Measurements from ENCODE around the gene REN.

DNA sequence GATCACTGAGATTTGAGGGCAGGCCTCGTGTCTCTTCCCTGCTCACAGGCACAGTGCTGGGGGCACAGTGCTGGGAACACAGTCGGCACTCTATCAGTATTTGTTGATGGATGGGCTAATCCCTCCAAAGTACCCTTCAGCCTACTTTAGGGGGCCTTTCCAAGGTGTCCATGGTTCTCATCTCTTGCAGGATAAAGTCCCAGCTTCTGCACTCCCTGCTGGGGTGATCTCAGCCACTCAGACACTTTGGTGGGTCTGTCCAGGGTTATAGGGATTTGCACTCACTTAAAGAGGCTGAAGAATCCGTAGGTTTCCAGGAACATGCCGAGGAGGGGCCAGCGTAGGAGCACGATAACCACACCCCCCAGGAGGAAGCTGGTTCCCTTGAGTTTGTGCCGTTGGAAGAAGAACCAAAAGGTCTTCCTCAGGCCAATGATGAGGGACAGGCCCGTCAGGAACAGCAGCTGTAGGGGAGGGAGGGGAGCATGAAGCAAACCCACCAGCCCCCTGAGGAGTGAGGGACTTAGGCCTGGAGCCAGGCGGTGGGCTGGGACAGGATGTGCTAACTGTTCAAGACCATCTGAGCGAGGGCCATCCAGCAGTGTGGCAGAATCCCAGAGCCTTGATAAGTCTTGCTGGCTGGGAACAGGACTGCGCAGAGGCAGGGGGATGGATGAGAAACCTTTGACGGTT is 35.4 kb upstream of the REN start:
- no peak for TF ChIP-seq TAF1 (IDR thresholded peaks at IDR 0.05; ENCODE audit: borderline replicate concordance, insufficient read depth, low read length)
- TF ChIP-seq, protein P1, sequence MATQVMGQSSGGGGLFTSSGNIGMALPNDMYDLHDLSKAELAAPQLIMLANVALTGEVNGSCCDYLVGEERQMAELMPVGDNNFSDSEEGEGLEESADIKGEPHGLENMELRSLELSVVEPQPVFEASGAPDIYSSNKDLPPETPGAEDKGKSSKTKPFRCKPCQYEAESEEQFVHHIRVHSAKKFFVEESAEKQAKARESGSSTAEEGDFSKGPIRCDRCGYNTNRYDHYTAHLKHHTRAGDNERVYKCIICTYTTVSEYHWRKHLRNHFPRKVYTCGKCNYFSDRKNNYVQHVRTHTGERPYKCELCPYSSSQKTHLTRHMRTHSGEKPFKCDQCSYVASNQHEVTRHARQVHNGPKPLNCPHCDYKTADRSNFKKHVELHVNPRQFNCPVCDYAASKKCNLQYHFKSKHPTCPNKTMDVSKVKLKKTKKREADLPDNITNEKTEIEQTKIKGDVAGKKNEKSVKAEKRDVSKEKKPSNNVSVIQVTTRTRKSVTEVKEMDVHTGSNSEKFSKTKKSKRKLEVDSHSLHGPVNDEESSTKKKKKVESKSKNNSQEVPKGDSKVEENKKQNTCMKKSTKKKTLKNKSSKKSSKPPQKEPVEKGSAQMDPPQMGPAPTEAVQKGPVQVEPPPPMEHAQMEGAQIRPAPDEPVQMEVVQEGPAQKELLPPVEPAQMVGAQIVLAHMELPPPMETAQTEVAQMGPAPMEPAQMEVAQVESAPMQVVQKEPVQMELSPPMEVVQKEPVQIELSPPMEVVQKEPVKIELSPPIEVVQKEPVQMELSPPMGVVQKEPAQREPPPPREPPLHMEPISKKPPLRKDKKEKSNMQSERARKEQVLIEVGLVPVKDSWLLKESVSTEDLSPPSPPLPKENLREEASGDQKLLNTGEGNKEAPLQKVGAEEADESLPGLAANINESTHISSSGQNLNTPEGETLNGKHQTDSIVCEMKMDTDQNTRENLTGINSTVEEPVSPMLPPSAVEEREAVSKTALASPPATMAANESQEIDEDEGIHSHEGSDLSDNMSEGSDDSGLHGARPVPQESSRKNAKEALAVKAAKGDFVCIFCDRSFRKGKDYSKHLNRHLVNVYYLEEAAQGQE (IDR thresholded peaks at IDR 0.05; ENCODE audit: insufficient read depth in 1 of 2, low read depth in 2 of 2, low read length in 2 of 2): no peak
- TF ChIP-seq POLR2AphosphoS5 (IDR thresholded peaks at IDR 0.05; ENCODE audit: low read depth, low read length): no peak

All from PFSK-1 (cell line).